CD4-positive, alpha-beta T cell treated with Interleukin-6 for 4 hours (primary cell): ENCODE results near the gene SMIM43.

Source experiments
- DNase-seq: peaks from one replicate; pipeline ENCODE4 v3.0.0-alpha.2; 2020; ENCODE audit warnings: mixed read lengths

SMIM43 gene

GRCh38 chr4:121764702-121765367 lies at the start of gene SMIM43:
Gene SMIM43, minus strand, starts transcription at chr4:121765164. Its CDS starts 59 bp downstream, at chr4:121765105.
- no peak for DNase-seq

- DNase-seq = no peak
Observed at GRCh38 chr4:121814756-121815155, 49.8 kb upstream of the SMIM43 start.

- no peak for DNase-seq
Observed at GRCh38 chr4:121811122-121811521, 46.2 kb upstream of the SMIM43 start.

- DNase-seq = no peak
Observed at GRCh38 chr4:121806411-121806810, 41.4 kb upstream of the SMIM43 start.

- no peak for DNase-seq
Observed at GRCh38 chr4:121801715-121802075, 36.7 kb upstream of the SMIM43 start.

GRCh38 chr4:121800961-121801714 lies 36.2 kb upstream of the SMIM43 start, which contains the start of gene EXOSC9:
Gene EXOSC9, plus strand, starts transcription at chr4:121801323. Its CDS starts 102 bp downstream, at chr4:121801425.
- peak; percentile 93 for DNase-seq

- no peak for DNase-seq
Observed at GRCh38 chr4:121800638-121800960, 35.6 kb upstream of the SMIM43 start.

GRCh38 chr4:121799867-121800501 lies 35.0 kb upstream of the SMIM43 start:
- no peak for DNase-seq

GRCh38 chr4:121799208-121799823 lies 34.4 kb upstream of the SMIM43 start:
- DNase-seq = no peak

GRCh38 chr4:121796283-121796682 lies 31.3 kb upstream of the SMIM43 start:
- no peak for DNase-seq

- DNase-seq = no peak
Observed at GRCh38 chr4:121794505-121795188, 29.7 kb upstream of the SMIM43 start.

GRCh38 chr4:121792966-121793365 lies 28.0 kb upstream of the SMIM43 start:
- DNase-seq = no peak

GRCh38 chr4:121791481-121791880 lies 26.5 kb upstream of the SMIM43 start:
- no peak for DNase-seq

- no peak for DNase-seq
Observed at GRCh38 chr4:121790976-121791375, 26.0 kb upstream of the SMIM43 start.

GRCh38 chr4:121789960-121790829 lies 25.2 kb upstream of the SMIM43 start:
- DNase-seq = no peak

- DNase-seq = no peak
Observed at GRCh38 chr4:121789455-121789854, 24.5 kb upstream of the SMIM43 start.

GRCh38 chr4:121788896-121789295 lies 23.9 kb upstream of the SMIM43 start:
- no peak for DNase-seq

- DNase-seq = no peak
Observed at GRCh38 chr4:121786221-121786620, 21.3 kb upstream of the SMIM43 start.

GRCh38 chr4:121785479-121785878 lies 20.5 kb upstream of the SMIM43 start:
- DNase-seq = no peak

GRCh38 chr4:121784975-121785374 lies 20.0 kb upstream of the SMIM43 start:
- DNase-seq = no peak

- no peak for DNase-seq
Observed at GRCh38 chr4:121784401-121784800, 19.4 kb upstream of the SMIM43 start.

GRCh38 chr4:121783210-121783609 lies 18.2 kb upstream of the SMIM43 start:
- no peak for DNase-seq
